HG02763 (cell line): ENCODE measurements around the gene FARSB.

ENCODE experiments used
- ATAC-seq: cut with Tn5 transposase; IDR thresholded peaks from one replicate; pipeline ENCODE4 v1.9.1; 2021; ENCODE audit warnings: mild to moderate bottlenecking, moderate library complexity; ENCODE audit not compliant: unreplicated experiment

The FARSB gene

GRCh38 chr2:222561817-222562645 is 93.9 kb downstream of the FARSB start:
- peak; percentile 75 for ATAC-seq

- no peak for ATAC-seq
Measured at GRCh38 chr2:222561151-222561550, 94.7 kb downstream of the FARSB start.

DNA sequence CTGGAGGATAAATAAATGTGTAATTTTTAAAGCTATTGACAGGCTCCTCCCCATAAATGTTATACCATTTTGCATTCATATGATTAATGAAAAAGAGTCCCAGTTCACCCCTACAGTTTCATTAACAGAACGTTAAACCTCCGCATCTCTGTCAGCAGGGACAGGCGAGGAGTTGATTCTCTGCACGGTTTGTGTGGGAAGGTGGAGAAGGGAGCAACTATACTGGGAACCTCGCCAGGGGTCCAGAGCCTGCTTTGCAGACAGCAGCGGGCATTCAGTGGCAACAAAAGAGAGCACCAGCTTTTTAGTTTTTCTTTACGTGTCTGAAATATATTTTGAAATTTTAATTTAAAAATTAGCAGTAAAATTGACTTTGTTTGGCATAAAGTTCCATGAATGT is 101.4 kb downstream of the FARSB start:
- ATAC-seq, result no peak

GRCh38 chr2:222548992-222549391 is 106.9 kb downstream of the FARSB start:
- no peak for ATAC-seq

DNA sequence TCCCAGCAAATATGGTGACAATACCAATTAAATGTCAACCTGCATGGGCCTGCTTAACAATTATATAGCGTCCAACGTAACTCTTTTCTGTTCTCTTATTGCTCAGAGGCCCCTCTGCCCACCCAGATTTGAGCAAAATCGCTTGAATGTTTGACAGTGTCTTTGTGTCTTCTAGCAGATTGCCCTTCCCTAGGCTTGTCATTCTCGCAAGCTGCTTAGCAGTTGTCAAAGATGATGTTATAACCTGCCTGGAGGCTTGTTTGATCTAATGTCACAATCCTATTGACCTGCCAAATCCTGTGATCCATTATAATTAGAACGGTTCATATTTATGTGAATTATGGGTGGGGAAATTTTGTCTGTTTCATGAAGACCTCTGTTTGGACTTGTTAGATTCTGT is 108.8 kb downstream of the FARSB start:
- ATAC-seq, result no peak

GRCh38 chr2:222545823-222546795 is 109.8 kb downstream of the FARSB start:
- no peak for ATAC-seq

- ATAC-seq, result no peak
Measured at GRCh38 chr2:222544661-222545060, 111.2 kb downstream of the FARSB start.

- ATAC-seq, result no peak
Measured at GRCh38 chr2:222538535-222538934, 117.4 kb downstream of the FARSB start.

DNA sequence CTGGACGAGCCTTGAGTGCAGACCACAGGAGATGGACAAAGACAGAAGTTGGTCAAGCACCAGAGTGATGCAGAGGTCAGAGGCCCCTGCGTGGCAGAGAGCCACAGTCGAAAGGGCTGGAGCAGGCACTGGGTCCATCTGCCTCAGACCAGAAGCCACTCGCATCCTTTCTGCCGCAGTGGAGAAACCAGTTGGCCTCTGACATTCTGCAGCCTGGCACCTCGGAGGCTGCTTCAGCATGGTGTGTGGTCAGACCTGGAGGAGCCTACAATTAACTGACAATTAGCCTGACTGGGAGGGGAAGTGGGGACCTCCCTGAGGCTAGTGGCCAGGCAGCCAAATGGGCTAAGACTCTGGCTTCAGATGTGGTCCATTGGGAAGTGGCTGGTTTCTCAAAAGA is 120.4 kb downstream of the FARSB start:
- no peak for ATAC-seq

DNA sequence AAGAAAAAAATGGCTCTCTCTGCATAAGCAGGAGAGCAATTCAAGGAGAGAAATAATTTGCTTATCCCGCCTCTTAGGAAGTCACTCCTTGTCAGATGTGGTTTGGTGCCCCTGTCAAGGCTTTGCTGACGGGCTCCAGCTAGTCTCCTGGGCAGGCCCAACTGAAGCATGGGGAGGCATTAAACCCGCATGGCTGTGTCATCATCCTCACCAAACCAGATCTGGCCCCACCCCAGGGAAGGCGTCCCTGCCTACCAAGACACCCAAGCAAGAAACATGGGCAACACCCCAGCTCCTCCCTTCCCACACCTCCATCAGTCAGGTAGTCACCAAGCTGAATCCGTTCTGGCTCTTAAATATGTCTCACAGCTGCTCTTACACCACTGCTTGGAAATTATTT is 123.6 kb downstream of the FARSB start:
- no peak for ATAC-seq

- ATAC-seq, result no peak
Measured at GRCh38 chr2:222526480-222527277, 129.2 kb downstream of the FARSB start.

DNA sequence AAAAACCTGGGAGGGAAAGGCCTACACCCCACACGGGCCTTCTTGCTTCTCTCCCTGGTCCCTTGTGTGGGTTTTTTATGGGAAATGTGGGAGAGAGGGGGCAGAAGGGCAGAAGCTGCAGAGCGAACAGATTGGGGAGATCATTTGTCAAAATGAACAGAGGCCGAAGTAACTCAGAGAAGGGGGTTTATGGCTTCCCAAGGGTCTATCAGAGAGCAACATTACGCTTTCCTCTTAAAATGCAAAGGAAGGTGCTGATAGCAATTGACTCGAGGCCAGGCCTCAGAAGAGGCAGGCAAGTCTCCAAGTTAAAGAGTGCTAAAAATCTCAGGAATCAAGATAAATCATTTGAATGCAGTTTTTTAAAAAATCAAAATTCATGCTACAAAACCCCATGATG is 130.1 kb downstream of the FARSB start:
- no peak for ATAC-seq

DNA sequence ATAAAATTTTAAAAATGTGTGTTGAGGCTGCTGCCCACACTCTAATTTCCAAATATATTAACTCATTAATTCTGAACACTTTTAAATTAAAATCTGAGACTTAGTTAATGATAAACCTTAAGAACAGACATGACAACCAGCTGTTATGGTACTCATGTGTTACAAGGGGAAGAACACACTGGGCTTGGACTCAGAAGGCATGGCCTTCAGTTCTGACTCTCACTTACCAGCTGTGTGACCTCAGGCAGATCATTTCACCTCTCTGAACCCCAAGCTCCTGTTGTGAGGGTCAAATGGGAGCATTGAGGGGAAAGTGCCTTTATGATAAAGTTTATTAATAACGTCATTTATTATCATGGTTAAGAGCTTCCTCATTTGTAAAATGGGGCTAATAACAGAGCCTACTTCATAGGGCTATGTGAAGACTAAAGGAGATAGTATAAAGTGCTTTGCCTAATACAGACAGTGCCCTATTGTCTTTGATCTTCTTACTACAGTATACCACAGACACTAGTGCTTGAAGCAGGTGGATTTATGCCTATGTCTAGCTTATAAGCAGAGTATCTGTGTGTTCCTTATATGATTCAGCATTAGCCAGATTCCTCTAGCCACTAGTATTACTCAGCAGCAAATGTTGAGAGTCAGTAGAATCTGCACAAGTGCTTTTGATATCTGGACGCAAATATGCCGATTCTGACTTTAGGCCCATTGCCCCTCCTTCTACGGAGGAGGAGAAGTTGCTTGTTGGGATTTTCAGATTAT is 131.9 kb downstream of the FARSB start:
- ATAC-seq, result no peak

GRCh38 chr2:222522082-222522481 is 133.8 kb downstream of the FARSB start:
- no peak for ATAC-seq

- ATAC-seq, result peak; percentile 55
Measured at GRCh38 chr2:222521099-222521498, 134.8 kb downstream of the FARSB start.
